ENCODE measurements around the gene EIF2B2.

EIF2B2 gene

DNA sequence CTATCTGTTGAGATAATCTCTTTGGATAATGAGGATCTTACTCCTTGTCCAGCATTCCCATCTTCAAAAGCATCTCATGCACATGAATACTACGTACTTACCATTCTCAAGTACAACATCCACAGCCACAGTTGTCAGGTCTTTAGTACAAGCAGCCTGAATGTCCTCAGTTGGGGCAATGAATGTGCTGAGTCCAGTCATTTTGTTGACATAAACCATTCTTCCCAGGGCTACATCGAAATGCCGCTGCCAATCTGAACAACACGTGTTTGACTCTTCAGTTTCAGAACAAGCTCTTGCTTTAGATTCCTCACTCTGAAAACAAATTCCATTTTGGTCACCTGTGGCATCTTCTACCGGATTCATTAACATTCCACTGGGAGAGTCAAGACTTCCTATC is 43.6 kb downstream of the EIF2B2 start:
- no peak for DNase-seq

DNA sequence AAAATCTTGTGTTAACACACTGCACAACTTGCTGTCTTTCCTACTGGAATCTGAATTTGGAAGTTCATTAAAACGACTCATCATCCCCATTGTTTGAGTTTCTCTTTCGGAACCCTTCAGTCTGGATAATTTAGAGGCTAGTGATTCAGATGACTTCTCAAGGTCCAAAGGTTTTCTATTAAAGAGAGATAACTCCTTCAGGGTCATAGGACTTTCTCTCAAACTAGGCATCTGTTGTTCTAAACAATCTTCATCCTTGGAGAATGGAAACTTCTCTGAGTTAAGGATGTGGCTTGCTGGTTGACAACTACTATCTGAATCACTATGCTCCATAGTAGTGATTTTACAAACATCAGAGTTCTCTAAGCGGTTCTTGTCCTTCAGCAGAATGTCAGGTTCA is 44.2 kb downstream of the EIF2B2 start:
- no peak for DNase-seq

DNA sequence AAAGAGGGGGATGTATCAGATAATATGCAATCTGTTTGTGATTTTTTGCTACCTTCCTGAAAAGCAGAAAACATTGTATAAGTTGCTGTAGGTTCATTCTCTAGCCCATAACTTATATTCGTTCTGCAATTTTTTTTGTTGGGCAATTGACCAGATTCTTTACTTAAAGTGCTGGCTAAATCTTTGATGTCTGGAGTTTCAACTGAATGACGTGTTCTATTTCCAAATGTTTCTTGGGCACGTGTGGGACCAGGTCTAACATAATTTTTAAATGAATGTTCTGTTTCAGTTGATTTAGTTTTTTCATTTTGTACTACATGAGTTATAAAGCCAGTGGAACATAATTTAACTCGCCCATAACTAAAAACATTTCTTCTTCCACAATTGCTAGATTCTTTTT is 44.8 kb downstream of the EIF2B2 start:
- DNase-seq = no peak

DNA sequence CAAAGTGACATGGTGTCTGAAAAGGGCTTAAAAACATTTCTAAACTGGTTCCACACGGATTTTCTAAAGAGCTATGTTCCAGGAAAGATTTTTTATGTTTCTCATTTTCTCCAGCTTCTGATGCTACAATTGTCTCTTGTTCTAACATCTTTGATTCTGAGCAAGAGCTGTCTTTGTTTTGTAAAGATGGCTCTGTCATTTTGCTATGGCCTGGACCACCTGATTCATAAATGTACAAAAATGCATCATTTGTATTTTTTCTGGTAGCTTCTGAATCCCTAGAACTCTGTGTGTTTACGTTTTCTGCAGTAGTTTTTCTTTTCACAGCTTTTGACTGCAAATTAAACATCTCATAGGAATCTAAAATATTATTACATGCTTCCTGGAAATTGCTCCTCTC is 45.4 kb downstream of the EIF2B2 start:
- DNase-seq = no peak

DNA sequence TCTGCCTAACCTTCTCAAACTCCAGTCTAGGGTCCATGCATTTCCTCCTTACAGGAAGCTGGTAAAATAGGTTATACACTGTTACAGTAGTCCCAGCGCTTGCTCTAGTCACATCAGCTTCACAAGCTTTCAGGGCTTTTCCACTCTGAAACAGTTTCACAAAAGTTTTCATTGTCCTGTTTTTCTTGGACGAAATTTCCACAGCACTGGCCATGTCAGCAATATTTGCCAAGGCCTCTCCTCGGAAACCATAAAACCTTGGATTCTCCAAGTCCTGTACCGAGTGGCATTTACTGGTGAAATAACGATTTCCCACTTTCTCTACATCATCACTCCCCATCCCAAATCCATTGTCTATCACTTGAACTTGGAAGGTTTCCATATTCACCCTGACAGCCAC is 46.4 kb downstream of the EIF2B2 start:
- DNase-seq = no peak

DNA sequence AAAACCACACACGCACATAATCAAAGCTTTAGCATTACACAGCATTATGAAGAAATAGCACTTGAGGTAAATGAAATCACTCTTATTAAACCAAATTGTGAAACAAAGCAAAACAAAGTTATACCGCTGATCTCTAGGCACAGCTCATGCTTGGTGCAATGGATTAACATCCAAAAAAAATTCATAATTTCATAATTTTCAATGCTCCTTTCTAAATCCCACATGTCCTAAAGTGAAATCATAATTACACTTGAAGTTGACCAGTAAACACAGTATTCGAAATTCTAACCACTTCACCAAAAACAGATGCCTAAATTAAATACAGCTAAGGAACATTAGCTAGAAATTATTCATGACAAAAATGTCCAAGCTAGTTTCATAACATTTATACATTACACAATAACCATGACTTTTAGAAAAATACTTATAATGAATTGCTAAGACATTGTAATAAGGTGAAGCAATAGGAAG is 47.0 kb downstream of the EIF2B2 start:
- DNase-seq = no peak

DNA sequence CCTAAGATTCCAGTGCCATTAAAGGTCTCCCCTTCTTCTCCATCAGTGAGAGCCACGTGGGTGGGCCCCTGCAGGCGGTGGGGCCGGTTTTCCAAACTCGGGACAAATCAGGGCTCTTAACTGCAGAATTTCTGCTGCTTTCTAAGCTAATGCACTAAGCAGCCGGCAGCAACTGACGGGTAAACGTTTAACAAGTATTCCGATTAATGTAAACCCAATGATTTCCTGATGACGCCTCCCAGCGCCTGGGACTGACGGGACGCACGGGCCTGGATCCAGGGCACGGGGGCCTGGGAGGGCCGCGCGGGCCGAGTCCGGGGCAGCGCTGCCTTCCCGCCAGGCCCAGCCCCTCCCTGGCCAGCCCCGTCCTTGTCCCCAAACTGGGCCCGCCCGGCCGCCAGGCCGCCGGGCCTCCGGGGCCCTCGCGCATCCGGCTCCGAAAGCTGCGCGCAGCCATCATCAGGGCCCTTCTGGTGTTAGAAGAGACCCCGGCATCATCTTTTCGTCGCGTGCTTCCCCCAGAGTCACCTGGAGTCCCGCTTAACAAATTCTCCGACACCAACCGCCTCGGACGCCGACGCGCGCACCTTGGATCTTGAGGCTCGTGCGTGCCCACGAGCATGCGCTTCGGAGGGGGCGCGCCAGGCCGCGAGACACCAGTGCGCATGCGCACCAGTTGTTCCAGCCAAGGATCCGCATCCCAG is 48.3 kb downstream of the EIF2B2 start, which contains the start of gene MLH3:
MLH3 (minus strand) TSS at position 616 of the 704 bp plus-strand sequence. CDS start 1,812 bp downstream, outside the sequence.
- peak; percentile 85 for DNase-seq

DNA sequence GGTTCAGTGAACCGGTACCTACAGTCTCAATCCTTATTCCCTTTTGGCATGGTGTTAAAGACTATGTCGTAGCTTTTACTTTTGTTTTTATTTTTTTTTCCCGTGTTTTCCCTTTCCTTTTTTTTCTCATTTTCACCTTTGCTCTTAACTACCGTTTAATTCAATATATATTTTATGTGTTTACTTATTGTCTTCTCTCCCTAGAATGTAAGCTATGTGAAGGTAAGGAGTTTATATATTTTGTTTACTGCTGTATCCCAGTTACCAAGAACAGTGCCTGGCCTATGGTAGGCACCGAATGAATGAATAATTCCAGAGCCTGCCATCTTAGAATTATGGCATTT is 48.8 kb downstream of the EIF2B2 start:
- DNase-seq = no peak

DNA sequence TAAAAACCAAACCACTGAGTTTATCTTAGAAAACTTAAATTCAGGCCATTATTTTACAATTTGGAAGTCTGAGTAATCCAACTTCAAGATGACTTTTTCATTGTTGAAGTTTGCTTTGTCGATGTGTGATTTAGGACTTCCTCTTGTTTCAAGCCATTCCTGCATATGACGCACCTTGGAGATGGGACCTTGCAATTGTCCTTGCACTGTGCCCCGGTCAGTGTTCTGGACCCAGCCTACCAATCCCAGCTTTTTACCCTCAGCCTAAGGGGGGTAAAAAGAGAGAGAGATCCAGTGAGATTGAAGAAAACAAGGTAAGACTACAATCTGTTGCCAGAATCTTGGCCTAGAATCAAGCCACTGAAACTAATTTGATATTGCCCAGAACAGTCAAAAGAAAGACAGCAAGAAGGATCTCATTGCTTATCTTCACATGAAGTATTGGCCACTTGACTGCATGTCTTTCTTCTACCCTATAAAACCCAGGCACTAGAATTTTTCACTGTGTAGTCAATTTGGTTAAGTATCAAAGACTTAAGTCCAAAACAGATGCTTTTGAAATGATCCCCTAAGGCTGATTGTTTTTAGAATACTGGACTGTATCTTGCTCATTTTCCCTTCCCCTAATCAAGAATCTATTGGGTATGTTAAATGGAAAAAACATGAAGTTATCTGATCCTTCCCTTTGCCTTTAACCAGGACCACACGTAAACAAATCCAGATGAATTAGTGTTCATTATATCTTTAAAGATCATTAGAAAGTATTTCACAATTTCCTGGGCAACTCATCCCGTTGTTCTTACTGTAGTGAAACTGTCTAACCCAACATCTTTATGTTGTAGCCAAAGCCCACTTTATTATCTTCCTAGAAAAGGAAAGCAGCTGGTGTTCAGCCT is 50.9 kb downstream of the EIF2B2 start:
- no peak for DNase-seq

DNA sequence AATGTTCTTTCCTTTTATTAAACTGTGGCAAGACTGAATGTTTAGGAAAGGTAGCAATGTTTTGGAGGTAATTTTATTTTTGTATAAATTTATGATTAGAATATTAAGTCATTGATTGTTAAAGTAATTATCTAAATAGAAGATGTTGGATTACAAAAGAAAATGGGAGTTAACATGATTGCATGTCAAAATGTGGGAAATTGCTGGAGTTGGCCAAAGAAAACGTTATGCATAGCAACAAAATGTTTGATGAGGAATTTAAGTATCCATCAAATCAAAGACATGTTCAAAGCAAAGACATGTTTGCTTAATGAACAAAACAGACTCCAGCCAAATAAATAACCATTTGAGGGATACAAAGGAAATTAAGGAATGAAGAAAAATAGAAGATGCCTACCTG is 51.7 kb downstream of the EIF2B2 start:
- no peak for DNase-seq

DNA sequence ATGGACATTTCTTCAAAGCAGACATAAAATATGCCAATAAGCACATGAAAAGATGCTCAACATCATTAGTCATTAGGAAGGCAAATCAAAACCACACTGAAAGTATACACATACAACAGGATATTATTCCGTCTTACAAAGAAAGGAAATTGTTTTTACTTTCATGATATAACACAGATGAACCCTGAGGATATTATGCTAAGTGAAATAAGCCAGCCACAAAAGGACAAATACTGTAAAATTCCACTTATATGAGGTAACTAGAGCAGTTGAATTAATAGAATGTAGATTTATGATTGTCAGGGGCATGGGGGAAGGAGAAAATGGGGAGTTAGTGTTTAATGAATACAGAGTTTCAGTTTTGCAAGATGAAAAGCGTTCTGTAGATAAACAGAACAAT is 56.9 kb downstream of the EIF2B2 start:
- DNase-seq = no peak

DNA sequence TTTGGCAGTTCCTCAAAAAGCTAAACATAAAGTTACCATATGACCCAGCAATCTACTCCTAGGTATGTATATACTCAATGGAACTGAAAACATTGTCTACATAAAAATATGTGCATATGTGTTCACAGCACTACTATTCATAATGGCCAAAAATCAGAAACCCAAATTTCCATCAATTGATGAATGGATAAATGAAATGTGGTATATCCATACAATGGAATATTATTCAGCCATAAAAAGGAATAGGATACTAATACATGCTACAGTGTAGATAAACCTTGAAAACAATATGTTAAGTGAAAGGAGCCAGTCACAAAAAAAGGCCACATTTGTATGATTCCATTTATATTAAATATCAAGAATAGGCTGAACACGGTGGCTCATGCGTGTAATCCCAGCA is 57.7 kb downstream of the EIF2B2 start:
- no peak for DNase-seq

All from CD4-positive, alpha-beta T cell treated with Interleukin-12 subunit alpha and Interleukin-12 subunit beta, for 1 hour (primary cell).